Muscle of leg (tissue), 11 donors: ENCODE data around the gene TBX15. TPM values are rescaled to one million over a fixed set of nuclear protein-coding genes. Genes with fewer than 3 reads are reported as not detected.
A peak's percentile ranks its signal among the peaks of the same experiment; 100 is the strongest.

Experiments
- DNase-seq: peaks from one replicate; pipeline ENCODE4 v3.0.0; 2013
- H3K27ac ChIP-seq: one replicate; pipeline ENCODE4 v1.5.1; 2013; ENCODE audit warnings: mild to moderate bottlenecking, low read length, control low read depth
- H3K27me3 ChIP-seq: one replicate; pipeline ENCODE4 v1.6.1; 2013; ENCODE audit warnings: low read length; ENCODE audit not compliant: control insufficient read depth, insufficient read depth
- H3K36me3 ChIP-seq: one replicate; pipeline ENCODE4 v1.6.1; 2013; ENCODE audit warnings: low read length; ENCODE audit not compliant: control insufficient read depth, insufficient read depth
- H3K4me1 ChIP-seq: one replicate; pipeline ENCODE4 v1.6.1; 2013; ENCODE audit warnings: low read length; ENCODE audit not compliant: control insufficient read depth, insufficient read depth
- H3K4me3 ChIP-seq: one replicate; pipeline ENCODE4 v1.5.1; 2013; ENCODE audit warnings: low read length, control low read depth
- H3K9me3 ChIP-seq: replicated peaks from 2 replicates; pipeline ENCODE4 v1.6.1; 2013; ENCODE audit warnings: low read depth, low read length; ENCODE audit not compliant: control insufficient read depth
- WGBS: methylation state at CpG from one replicate; pipeline ENCODE4 v1.1.5; 2013; ENCODE audit warnings: missing lambda C conversion rate; ENCODE audit not compliant: insufficient coverage; 5-methylcytosine and 5-hydroxymethylcytosine counted together
- polyA plus RNA-seq, 8 donors: library from polyadenylated mRNA; unstranded; fragments of 120-200 nt; gene quantifications; one replicate each; pipeline versions ENCODE4 v1.2.1 to v1.2.3, GENCODE V29; 2013; ENCODE audit warnings: inconsistent platforms in 1 of 8, low replicate concordance in 1 of 8; ENCODE audit not compliant: insufficient read length in 8 of 8, insufficient read depth in 1 of 8
- total RNA-seq: library from RNA; stranded (reverse); fragments of 120-200 nt; gene quantifications from one replicate; pipeline ENCODE4 v1.2.4, GENCODE V29; 2013

TBX15 gene
- total and polyA plus RNA-seq, 9 donors: 41.4 to 72.7 (median 53.8) TPM

DNA sequence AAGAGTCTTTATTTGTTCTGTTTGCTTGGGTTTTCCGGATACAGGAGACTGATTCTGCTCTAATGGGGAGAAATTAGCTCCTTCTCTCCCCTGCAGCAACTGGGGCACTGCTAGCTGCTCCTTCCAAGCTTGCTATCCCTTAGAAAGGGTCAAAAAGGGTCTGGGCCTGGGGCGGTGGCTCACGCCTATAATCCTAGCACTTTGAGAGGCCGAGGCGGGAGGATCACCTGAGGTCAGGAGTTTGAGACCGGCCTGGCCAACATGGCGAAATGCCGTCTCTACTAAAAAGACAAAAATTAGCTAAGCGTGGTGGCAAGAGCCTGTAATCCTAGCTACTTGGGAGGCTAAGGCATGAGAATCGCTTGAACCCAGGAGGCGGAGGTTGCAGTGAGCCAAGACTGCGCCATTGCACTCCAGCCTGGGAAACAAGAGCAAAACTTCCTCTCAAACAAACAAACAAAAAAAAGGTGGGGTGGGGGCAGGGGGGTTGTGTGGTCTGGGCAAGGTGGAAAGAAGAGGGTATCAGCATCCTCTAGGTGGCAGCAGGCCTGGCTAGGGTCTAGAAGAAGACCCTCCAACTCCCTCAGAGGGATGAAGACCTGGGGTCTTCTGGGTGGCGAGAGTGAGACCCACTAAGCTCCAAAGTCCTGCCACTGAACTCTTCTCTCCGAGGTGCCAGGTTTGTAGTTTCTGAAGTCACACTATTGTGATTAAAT is 15.4 kb upstream of the TBX15 start:
- DNase-seq: no peak
- Histone ChIP-seq H3K27me3 (peaks cover 81% of the 10 kb centered on the region), H3K4me3 (no peak overlapping the region), H3K4me1 (peaks cover 31% of the 10 kb centered on the region), H3K36me3 (no peaks in the 10 kb centered on the region), H3K9me3 (peaks cover 6% of the 10 kb centered on the region), H3K27ac (peak overlapping the region; percentile 6)
- 89% methylated on average over 9 of the region's 14 CpGs for WGBS

DNA sequence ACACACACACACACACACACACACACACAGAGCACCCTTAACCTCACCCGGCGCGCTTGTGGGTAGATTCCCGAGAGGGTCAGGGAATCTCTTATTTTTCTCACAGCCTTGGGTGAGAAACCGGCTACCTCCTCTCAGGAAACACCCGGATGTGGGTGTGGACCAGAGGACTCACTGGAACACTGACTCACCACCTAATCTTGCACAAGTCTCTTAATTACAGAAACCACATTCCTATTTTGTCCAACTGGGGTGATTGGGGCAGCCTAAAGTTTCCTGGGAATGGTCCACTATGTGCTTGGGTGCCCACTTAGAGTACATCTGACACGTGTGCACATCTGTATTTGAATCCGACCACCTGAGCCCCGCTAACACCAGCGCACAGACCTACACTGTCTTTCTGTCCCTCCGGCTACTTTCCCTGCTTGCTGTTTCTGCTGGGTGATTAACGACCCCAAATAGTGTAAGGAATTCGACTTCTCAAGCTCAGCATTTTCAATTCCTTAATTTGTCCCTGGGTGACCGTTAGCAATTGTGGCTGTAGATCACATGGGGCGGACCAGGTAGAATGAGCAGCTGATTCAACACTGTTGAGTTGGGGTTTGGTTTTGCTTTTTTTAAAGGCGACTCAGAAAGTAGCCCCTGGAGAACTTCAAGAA is 14.0 kb upstream of the TBX15 start:
- no peak for DNase-seq
- H3K4me1 ChIP-seq: peaks cover 26% of the 10 kb centered on the region
- H3K27ac ChIP-seq: no peak overlapping the region
- H3K36me3 ChIP-seq: no peaks in the 10 kb centered on the region
- peaks cover 76% of the 10 kb centered on the region for H3K27me3 ChIP-seq
- 71% methylated on average over 6 of the region's 16 CpGs for WGBS
- H3K4me3 ChIP-seq: no peak overlapping the region
- peaks cover 6% of the 10 kb centered on the region for H3K9me3 ChIP-seq

DNA sequence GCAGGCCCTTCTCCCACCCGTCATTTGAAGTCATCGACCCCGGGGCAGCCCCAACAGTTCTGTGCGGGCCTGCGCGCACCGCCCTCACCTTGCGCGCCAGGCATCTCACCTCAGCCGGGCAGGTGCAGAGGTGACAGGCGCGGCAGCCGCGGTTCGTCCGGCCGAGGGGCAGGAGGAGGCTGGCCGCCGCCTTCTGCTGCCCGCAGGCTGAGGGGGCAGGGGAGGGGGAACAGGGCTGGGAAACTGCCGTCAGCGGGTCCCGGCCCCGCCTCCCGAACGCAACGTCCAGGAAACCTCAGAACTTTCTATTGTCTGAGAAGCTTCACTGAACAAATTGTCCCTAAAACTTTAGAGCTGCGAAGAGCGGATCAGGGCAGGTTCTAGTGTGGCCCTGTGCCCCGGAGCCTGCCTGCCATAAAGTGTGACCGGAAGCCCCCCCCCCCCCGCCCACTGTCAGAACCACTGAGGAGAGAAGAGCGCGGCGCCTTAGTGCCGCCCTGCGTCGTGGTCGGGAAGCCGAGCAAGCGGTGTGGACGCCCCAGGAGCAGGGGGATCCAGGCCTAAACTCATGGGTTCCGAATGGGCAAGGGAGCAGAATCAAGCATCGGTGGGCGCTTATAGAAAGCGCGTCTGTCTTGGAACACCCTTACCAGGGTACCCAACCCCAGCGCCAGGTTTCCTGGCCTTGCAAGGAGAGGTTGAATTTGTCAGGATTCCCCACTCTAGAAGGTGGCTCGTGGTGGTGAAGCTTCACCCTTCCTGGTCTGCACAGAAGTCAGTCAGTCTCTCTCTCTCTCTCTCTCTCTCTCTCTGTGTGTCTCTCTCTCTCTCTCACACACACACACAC is 13.3 kb upstream of the TBX15 start:
- Histone ChIP-seq H3K27me3 (peaks cover 74% of the 10 kb centered on the region), H3K27ac (peak overlapping the region; percentile 24), H3K9me3 (peaks cover 6% of the 10 kb centered on the region), H3K36me3 (no peaks in the 10 kb centered on the region), H3K4me3 (peak overlapping the region; percentile 43), H3K4me1 (peaks cover 22% of the 10 kb centered on the region)
- DNase-seq: peak; percentile 71
- WGBS: 4% methylated on average over 35 of the region's 49 CpGs

DNA sequence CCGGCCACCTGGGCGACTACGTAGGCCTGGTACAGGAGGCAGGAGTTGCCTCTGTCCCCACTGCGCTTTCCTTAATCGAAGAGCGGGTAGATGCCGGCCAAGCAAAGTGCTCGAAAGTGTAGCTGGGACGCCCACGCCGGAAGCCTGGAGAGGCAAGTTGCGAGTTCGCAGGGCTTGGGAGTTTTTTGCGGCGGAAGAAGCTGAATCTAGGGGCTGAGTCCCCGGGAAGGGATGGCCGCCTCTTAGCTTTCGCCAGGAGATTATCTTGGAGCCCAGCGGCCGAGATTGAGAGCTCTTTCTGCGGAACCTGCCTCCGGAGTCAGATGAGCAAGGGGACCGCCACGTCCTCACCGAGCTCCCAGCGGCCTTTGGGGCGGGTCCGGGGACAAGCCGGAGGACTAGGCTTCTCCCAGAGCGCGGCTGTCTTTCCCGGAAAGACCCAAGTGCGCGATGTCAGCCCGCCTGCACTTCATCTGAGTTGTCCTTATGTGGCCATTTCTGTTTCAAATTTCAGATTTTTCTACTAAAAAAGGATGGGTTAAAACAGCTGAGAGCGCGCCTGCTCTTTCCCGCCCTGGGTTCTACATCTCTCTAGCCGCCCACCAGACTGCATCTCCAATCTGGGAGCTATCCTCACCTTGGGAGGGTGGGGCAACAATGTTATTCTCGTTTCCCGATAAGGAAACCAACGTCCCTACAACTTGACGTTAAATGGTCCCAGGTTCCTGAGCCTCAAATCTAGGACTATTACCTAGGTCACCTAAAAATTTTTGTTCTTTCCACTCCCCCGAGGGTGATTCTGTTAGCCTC is 12.4 kb upstream of the TBX15 start:
- WGBS: 9% methylated on average over 44 of the region's 44 CpGs
- H3K36me3 ChIP-seq: no peaks in the 10 kb centered on the region
- DNase-seq: peak; percentile 65
- peak overlapping the region; percentile 78 for H3K27ac ChIP-seq
- H3K4me1 ChIP-seq: peaks cover 22% of the 10 kb centered on the region
- H3K4me3 ChIP-seq: peak overlapping the region; percentile 43
- peaks cover under 1% of the 10 kb centered on the region for H3K9me3 ChIP-seq
- peaks cover 71% of the 10 kb centered on the region for H3K27me3 ChIP-seq

DNA sequence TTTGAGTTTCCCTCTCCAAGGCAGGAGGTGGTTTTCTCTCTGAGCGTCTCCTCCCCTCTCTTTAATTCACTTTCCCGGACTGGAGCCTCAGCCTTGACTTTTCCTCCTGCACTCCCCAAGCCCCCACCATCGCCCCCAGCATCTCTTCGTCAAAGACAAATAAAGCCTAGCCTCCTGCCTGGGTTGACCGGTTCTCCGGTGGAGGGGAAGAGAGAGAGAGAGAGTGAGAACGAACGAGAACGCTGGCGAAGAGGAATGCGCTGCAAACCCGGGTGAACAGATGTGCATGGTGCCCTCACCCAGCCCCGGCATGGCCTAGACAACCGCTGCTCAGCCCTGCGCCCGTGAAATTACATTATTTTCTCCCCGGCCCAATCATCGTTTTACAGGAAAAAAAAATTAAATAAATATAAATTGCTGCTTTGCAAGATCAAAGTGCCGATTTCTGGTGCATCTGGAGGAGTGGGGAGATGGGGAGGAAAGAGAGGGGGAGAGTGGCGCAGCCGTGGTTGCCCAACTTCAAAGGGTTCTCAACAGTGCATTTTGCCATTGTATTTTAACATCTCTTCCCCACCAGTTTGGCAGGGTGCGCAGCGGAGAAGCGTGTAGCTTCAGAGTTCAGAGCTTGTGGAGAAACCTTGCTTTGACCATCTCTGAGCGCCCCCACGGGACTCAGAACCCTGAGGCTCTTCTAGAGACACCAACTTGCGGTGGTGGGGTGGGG is 11.4 kb upstream of the TBX15 start:
- Histone ChIP-seq H3K27ac (no peak overlapping the region), H3K4me3 (no peak overlapping the region), H3K4me1 (peaks cover 22% of the 10 kb centered on the region), H3K9me3 (no peaks in the 10 kb centered on the region), H3K27me3 (peaks cover 75% of the 10 kb centered on the region), H3K36me3 (no peaks in the 10 kb centered on the region)
- WGBS: 52% methylated on average over 8 of the region's 27 CpGs
- DNase-seq: peak; percentile 19

DNA sequence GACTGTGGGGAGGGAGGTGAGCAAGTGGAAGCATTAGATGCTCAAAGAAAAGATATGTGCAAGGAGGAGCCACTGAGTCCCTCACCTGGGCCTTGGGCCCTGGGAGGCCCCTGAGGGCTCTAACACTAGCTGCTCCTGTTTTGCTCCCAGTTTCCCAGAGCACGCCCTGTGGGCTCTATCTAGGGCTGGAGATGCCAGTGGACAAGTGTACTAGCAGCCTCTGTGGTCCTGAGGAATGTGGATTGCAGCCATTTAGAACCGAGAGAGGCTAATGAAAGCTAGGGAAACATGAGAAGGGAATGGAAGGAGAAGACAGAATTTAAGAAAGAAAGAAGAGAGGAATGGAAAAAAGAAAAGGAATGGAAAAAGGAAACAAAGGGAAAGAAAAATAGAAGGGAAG is 10.0 kb upstream of the TBX15 start:
- no peaks in the 10 kb centered on the region for H3K36me3 ChIP-seq
- H3K4me3 ChIP-seq: no peak overlapping the region
- no peak overlapping the region for H3K27ac ChIP-seq
- no peaks in the 10 kb centered on the region for H3K9me3 ChIP-seq
- peaks cover 22% of the 10 kb centered on the region for H3K4me1 ChIP-seq
- DNase-seq: peak; percentile 13
- peaks cover 79% of the 10 kb centered on the region for H3K27me3 ChIP-seq
- 41% methylated on average over 2 of the region's 2 CpGs for WGBS

DNA sequence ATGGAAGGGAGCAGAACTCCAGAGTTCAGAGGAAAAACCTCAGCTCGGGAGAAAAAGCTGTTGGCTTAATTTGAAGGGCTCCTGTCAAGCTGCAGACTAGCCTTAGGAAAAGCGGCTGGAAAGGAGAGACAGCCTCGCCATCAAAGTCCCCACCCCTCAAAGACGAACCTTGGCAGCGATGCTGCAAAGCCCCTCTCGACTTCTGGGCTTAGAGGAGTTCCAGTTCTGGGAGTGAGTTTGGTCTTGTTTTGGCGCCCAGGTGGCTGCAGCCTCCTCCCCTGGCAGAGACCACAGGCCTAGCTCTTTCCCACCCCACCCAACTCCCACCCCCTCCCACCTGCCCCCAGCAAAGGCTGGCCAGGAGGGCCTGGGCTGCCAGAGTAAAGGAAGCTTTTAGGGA is 9.1 kb upstream of the TBX15 start:
- WGBS: 29% methylated on average over 1 of the region's 7 CpGs
- H3K27me3 ChIP-seq: peaks cover 82% of the 10 kb centered on the region
- DNase-seq: peak; percentile 6
- no peaks in the 10 kb centered on the region for H3K9me3 ChIP-seq
- no peak overlapping the region for H3K27ac ChIP-seq
- H3K36me3 ChIP-seq: no peaks in the 10 kb centered on the region
- no peak overlapping the region for H3K4me3 ChIP-seq
- peaks cover 22% of the 10 kb centered on the region for H3K4me1 ChIP-seq

DNA sequence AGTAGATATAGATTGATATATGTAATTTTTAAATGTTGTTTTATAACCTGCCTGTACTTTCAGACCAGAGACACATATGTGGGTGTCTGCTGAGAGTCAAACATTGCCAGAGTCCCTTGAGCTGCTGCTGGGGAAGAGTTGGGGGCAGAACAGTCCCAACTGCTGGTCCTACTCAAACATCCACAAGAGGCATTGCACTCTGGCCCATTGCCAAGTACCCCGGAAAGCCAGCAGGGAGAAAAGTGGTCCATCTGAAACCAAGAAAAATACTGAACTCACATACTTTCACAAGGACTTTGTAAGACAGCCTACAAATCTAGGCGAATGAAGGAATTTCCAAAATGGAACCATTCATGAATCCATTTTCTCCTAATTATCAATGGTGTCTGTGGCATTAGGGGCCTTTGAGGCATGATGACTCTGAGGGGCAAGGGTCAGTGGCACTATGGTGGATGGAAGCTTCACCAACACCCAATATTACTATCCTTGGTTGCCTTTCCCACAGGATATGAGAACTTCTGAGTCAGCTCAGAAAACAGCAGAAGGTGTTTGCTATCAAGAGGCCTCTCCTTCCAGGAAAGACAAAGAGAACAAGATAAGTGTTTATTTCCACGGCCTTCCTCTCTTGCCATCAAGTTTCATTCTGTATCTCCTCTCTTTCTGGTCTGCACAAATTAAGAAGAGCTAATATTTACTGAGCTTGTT is 7.3 kb upstream of the TBX15 start:
- WGBS: no CpG with 5 or more reads among the region's 3 CpGs
- Histone ChIP-seq H3K9me3 (no peaks in the 10 kb centered on the region), H3K27ac (no peak overlapping the region), H3K4me3 (no peak overlapping the region), H3K27me3 (peaks cover 80% of the 10 kb centered on the region), H3K4me1 (peaks cover 14% of the 10 kb centered on the region), H3K36me3 (no peaks in the 10 kb centered on the region)
- peak; percentile 4 for DNase-seq

DNA sequence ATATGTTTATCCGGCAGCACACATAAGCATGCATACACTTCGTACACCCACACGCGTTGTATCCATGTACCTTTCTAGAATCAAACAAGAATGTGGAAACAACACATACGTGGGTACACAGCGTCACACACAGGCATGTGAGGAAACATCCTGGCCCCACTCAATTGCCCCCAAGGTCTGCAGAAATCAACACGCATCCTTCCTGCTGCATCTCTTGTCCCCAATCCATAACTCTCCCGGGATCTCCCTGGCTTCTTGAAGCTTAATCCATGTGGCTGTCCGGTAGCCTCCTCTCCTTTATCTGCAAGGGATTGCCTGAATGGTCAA is 5.5 kb upstream of the TBX15 start:
- H3K27me3 ChIP-seq: peaks cover 80% of the 10 kb centered on the region
- no peak overlapping the region for H3K27ac ChIP-seq
- 73% methylated on average over 7 of the region's 9 CpGs for WGBS
- no peaks in the 10 kb centered on the region for H3K36me3 ChIP-seq
- no peak overlapping the region for H3K4me3 ChIP-seq
- peaks cover 22% of the 10 kb centered on the region for H3K4me1 ChIP-seq
- H3K9me3 ChIP-seq: no peaks in the 10 kb centered on the region
- no peak for DNase-seq
